ENCODE data around the gene ZDHHC3.

GRCh38 chr3:44948239-44948638 lies 27.7 kb downstream of the ZDHHC3 start:
- TF ChIP-seq CTCF (IDR thresholded peaks at IDR 0.05) (no peak), SMC3 (IDR thresholded peaks at IDR 0.05; ENCODE audit: low read depth, low read length) (no peak), EZH2phosphoT487 (IDR thresholded peaks at IDR 0.05; ENCODE audit: borderline replicate concordance, low read depth) (no peak), FOSL2 (IDR thresholded peaks at IDR 0.05; ENCODE audit: borderline replicate concordance, low read depth) (no peak), NFIC (IDR thresholded peaks at IDR 0.05; ENCODE audit: borderline replicate concordance) (no peak), CHD2 (IDR thresholded peaks at IDR 0.05; ENCODE audit: low read length, partially characterized antibody) (no peak), YY1 (IDR thresholded peaks at IDR 0.05; ENCODE audit: low read depth) (no peak)
- TF ChIP-seq, protein P1, sequence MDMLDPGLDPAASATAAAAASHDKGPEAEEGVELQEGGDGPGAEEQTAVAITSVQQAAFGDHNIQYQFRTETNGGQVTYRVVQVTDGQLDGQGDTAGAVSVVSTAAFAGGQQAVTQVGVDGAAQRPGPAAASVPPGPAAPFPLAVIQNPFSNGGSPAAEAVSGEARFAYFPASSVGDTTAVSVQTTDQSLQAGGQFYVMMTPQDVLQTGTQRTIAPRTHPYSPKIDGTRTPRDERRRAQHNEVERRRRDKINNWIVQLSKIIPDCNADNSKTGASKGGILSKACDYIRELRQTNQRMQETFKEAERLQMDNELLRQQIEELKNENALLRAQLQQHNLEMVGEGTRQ (IDR thresholded peaks at IDR 0.05; ENCODE audit: borderline replicate concordance, low read depth, low read length): no peak
